ENCODE data around the gene CACNA1A.
"Not testable (repeated sequence)": the region's sequence is repeated elsewhere in the genome, so short reads cannot be mapped to it uniquely, and the experiment has no call there.

Gene CACNA1A

DNA sequence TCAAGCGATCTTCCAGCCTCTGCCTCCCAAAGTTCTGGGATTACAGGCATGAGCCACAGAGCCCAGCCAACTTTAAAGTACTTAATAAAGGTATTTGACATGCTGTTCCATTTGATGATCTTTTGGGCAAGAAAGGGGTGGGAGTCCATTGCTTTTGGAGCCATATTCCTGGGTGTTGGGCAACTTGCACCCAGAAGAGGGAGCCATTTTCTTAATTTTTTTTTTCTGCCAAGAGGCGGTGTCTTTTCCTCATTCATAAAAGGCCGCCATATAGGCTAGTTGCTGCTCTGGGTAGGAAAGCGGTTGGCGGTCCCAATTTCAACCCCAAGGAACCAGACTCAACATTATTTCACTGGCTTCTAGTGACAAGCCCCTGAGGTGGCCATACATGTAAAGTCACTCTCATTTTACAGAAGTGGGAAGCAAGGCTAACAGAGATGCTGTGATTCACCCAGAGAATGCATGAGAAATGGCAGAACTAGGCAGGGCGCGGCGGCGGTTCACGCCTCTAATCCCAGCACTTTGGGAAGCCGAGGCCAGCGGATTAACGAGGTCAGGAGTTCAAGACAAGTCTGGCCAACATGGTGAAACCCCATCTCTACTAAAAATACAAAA lies 139.6 kb downstream of the CACNA1A start:
- DNase-seq: no peak

DNA sequence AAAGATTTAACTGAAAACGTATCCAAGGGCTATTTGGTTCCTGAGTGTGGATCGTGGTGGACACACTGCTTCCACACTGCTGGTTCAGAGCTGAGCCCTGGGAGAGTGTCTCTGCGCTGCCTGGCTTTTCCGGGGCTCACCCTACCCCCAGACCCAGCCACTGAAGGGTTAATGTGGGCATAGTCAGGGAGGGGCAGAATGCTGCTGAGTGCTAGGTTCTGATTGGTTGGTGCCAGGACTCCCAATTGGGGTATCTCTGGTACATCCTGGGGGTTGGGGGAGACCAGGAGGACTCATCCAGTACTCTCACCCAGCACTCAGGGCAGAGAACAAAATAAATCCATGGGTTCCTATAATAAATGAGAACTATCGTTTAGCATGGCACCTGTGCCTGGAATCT lies 142.3 kb downstream of the CACNA1A start:
- no peak for DNase-seq

DNA sequence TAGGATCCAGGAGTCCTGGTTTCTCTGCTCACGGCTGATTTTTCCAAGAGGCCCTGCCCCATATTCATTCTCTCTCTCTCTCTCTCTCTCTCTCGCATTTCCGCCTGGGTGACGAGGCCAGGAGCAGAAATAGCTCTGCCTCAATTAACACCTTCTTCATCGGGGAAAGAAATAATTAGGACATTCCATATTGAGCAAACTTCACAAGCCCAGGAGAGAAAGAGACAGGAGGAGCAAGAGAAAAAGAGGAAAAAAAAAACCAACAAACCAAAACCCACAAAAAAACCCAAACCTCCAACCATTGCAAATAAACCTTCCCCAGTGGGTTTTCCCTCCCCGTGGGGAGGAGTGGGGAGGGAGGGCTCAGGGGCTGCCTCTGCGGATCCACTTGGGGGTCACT lies 143.0 kb downstream of the CACNA1A start:
- peak in 2 of 56 donors; percentile 11 to 16 for DNase-seq

DNA sequence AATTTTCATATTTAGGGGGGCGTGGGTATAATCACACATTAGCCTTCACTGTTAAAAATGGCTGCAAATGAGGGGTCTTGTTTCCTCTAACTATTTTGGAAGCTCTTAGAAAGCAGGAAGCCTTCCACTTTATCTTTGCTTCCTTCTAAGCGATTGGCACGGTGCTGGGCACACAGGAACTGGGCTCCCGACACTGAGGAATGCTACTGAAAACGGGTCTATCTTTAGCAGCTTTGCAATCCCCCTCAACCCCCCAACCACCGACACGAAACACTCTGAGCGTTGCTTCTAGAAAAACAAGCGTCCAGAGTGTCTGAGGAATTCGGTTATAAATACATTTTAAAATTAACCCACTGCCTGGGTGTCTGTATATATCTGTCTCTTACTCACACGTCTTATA lies 143.6 kb downstream of the CACNA1A start:
- no peak for DNase-seq

DNA sequence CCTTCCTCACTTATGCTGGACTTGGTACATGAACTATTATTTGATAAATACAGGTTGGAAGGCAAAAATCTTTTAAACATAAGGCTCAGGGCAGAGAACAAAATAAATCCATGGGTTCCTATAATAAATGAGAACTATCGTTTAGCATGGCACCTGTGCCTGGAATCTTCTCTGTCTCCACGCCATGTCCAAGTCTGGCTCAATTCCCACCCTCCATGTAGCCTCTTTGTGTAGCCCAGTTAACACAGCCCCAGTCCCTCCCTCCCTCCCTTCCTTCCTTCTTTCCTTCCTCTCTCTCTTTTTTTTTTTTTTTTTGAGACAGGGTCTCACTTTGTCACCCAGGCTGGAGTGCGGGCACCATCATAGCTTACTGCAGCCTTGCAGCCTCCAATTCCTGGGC lies 144.6 kb downstream of the CACNA1A start:
- not testable (repeated sequence) for DNase-seq

DNA sequence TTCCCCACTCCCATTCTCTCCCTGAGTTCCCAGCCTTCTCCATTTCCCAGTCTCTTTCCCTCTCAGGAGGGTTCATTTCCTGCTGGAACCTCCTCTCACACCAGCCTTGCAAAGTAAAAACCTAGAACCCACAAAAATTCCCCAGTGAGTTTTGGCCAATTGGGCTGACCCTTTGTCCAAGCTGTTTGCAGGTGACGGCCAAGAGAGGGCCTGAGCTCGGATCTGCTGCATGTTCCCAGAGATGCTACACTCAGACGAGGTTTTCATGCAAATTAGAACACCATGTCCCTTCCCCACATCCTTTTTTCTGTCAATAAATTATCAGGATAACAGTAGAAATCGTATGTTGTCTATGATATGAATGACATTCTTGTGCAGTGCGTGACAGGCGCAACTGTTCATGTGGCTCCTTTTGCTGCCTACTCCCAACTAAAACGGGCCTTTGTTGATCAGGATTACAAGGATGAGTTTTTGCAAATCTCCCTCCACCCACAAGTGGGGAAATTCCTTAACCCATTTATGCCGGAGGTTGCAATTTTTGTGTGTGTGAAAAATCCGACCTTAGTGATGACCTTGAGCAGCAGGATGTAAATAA lies 149.5 kb downstream of the CACNA1A start:
- DNase-seq: no peak

DNA sequence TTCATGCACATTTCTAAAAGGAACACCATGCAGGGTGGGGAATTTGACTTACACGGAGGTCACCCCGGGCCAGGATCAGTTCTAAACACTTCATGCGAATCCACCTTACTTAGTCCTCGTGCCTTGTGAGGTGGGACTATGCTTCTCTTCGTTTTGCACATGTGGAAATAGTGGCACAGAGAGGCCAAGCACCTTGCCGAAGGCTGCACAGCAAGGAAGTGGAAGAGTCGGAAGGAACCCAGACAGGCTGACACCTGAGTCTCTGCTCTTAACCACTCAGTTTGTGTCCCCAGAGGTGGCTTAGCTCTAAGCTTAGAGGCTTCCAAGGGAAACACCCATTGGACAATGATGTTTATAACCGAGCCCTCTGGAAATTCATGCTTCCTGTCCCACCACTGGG lies 150.1 kb downstream of the CACNA1A start:
- DNase-seq: no peak

DNA sequence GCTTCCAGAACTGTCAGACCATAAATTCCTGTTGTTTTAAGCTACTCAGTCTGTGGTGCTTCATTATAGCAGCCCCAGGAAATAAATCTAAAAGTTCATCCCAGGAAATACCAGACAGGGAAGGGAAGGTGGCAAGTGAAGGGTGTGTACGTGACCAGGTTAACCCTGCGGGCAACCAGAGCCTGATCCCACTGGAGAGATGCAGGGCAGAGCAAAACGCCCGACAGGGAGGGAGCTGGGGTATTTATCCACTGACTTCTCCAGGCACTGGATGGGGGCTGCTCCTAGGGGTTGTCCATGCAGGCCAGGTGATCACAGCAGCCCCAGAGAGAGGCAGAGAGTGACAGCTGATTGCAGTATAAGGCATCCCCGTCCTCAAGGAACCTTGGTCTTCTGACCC lies 150.9 kb downstream of the CACNA1A start:
- no peak for DNase-seq

DNA sequence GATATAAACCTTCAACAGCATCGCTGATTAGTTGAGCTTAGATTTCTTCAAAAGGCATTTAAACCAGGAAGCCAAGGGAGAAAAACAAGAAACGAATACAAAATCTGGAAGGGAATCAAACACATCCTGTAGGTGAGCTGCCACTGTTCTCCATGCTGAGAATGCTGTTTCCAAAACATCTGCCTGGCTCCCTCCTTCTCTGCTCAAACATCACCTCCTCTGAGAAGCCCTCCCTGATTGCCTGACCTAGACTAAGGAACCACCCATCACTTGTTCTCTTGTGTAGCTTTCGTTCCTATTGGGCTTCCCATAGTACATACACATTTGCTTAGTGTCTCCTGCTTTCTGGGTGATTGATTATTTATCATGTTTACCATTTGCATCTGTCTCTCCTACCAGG lies 152.7 kb downstream of the CACNA1A start:
- DNase-seq: no peak

DNA sequence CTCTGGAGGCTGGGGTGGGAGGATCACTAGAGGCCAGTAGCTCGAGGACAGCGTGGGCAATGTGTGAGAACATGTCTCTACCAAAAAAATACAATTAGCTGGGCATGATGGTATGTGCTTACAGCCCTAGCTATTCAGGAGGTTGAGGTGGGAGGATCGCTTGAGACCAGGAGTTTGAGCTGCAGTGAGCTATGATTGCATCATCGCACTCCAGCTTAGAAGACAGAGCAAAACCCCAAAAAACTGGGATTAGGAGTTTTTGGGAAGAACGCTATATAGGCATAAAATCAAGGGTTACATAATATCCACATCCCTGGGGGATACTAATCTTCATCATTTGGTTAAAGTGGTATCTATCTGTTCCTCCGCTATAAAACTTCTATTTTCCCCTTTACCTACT lies 155.5 kb downstream of the CACNA1A start:
- no peak for DNase-seq

DNA sequence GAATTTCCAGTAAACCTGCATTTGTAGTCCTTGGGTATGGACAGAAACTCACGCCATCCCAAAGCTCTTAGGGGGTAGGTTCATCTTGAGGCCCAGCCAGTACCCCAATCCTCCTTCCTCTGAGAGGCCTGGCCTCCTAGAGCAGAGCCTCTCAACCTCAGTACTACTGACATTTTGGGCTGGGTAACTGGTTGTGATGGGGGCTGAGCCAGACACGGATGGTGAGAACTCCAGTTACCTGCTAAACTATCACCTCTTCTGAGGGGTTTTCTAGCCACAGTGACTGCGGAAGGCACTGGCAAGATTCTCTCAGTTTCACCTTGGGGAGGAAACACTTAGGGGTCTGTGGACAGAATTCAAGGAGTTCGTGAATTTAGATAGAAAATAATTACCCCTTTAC lies 156.2 kb downstream of the CACNA1A start:
- DNase-seq: no peak

DNA sequence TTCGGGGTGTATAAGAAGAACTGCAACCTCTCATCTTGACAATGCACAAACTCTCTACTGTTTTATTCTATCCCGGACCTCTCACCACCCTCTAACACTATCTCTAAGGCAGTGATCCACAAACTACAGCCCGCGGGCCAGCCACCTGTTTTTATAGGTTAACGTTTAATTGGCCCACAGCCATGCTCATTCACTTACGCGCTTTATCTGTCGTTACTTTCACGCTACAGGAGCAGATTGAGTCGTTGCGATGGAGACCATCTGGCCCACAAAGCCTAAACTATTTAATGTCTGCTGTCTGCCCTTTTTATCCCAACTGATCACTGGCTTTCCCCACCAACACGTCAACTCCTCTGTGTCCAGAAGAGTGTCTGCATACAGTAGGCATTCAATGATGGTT lies 158.9 kb downstream of the CACNA1A start:
- no peak for DNase-seq

DNA sequence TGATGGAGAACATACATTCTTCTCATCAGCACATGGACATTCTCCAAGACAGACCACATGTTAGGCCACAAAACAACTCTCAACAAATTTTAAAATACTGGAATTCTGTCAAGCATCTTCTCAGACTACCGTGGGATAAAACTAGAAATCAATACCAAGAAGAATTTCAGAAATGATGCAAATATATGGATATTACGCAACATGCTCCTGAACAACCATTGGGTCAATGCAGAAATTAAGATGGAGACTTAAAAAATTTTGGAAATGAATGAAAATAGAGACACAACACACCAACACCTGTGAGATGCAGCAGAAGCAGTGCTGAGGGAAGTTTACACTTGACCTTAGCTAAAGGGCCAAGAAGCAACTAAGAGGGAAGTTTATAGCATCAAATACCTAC lies 162.8 kb downstream of the CACNA1A start:
- DNase-seq: no peak

DNA sequence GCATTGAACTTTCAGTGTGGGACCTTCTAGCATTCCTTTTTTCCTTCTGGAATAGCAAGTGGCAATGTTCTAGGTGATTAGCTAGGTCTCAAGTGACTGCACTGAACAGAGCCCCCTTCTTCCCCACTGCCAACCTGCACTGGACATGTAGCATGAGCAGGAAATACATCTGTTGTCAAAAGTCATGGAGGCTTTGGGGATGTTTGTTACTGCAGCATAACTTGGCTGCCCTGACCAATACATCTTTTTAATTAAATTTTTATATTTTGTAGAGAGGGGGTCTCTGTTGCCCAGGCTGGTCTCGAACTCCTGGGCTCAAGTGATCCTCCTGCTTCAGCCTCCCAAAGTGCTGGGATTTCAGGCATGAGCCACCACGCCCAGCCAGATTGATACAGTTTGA lies 163.6 kb downstream of the CACNA1A start:
- DNase-seq: no peak

DNA sequence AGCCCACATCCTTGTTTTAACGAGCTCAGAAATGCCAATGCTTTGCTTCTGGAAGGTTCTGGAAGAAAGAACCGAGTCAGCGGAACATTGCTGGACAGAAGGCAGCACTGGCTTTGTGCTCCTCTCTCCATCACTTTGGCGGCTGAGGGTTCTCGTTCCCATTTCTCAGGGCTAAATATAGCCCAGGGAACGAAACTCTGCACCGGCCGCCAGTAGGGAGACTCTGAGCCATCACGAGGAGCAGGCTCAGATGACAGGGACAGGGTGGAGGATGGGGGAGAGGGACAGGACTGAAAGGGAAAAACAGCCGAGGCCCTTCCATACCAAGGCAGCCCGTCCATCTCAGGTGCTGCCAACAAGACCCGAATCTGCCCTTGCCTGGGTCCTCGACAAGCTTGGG lies 166.4 kb downstream of the CACNA1A start:
- peak in 21 of 56 donors; percentile 1 to 56 (median 14) for DNase-seq

DNA sequence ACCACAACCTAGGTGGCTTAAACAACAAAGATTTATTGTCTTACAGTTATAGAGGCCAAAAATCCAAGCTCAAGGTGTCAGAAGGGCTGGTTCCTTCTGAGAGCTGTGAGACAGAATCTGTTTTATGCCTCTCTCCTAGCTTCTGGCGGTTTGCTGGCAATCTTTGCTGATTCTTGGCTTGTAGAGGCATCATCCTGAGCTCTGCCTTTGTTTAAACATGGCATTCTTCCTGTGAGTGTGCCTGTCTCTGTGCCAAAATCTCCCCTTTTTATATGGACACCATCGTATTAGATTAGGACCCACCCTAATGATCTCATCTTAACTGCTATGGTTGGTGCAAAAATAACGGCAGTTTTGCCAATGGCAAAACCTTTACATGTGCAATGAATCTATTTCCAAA lies 169.1 kb downstream of the CACNA1A start:
- no peak for DNase-seq

DNA sequence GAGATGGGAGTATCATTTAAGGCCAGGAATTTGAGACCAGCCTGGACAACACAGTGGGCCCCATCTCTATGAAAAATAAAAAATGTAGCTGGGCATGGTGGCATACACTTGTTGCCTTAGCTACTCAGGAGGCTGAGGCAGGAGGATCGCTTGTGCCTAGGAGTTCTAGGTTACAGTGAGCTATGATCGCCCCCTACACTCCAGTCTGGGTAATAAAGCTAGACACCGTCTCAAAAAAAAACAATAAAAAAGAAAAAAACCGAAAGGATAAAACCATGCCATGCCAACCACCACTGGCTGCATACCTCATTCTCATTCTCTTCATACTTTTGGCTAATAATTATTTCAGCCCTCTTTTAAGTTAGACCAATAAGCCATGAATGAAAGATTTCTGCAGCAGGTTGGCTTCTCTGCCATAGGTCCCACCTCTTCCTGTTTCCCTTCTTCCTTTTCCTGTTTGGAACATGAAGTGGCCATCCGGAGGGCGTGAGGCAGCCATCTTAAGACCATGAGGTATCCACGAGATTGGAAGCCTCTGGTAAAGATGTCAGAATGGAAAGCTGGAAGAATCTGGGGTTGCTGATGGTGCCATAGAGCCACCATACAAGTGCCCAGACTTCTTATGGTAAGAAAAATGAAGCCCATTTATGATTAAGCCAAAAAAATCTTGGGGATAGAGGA lies 171.3 kb downstream of the CACNA1A start:
- DNase-seq: no peak

DNA sequence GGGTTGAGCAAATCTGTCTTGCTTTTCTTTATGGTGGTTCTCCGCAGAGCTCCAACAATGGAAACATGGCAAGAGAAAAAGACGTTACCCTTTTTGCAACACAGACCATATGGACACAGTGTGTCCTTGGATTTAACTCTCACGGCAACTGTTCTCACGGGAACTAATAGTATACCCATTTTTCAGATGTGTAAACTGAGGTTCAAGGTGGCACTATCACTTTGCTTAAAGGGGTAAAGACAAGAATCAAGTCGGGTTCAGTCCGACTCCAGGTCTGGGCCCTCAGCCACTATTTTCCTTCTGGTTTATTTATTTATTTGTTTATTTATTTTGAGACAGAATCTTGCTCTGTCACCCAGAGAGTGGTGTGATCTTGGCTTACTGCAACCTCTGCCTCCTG lies 176.0 kb downstream of the CACNA1A start:
- DNase-seq: no peak

DNA sequence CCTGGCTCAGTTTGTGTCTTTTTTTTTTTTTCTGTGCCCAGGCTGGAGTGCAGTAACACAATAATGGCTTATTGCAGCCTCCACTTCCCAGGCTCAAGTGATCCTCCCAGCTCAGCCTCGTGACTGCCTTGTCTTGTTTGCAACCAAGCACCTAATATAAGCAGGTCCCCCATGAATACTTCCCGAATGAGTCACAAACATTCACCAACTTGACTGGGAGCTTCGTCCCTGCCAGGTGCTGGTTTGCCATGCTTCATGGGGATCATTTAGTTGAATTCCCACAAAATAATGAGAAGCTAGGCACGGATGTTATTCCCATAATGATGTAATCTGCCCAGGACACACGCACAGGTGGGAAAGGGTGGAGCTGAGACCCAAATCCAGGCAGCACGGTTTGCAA lies 176.5 kb downstream of the CACNA1A start:
- no peak for DNase-seq

DNA sequence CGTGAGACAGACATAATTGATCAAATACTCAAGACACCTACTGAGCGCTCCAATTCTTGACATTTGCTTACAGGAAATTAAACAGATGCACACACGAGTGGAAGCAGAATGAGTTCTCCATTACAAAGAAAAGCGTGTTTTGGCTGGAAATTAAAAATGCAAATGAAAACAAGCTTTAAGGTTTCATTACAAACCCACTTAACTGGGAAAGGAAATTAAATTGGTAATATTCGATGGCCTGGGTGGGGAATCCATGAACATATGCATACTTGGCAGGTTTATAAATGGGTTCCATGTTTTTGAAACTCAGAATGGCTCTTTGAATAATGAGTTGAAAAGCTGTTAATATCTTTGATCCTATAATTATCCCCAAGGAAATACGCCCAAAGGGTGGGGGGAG lies 178.0 kb downstream of the CACNA1A start:
- DNase-seq: no peak

DNA sequence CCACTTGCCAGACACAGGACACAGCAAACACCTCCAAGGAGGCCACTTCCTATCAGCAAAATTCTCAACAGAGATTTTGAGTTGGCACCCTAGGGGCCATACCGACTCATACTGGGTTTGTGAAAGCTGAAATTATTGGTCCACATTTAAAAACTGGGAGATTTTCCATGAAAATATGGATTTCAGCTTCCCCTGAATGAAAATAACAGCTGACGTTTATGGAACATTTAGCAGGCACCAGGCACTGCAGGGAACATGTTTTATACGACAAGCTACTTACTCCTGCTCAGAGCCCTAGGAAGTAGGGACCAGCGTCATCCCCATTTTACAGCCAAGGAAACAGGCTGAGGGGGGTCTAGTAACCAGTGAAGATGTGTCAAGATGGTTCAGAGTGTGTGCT lies 186.8 kb downstream of the CACNA1A start:
- DNase-seq: no peak

DNA sequence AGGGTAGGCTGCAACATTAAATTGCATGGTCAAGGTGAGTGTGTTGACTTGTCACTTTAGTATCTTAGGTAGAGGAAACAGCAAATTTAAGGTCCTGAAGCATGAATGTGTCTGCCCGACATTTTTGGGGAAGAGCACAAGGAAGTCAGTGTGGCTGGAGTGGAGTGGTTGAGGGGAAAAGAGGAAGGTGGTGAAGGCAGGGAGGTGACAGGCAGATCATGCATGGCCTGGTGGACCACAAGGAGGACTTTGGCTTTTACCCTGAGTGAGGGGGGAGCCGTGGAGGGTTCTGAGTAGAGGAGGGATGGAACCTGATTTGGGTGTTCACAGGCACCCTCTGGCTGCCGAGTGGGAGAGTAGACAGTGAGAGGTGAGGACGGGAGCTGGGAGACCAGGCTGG lies 188.1 kb downstream of the CACNA1A start:
- no peak for DNase-seq

DNA sequence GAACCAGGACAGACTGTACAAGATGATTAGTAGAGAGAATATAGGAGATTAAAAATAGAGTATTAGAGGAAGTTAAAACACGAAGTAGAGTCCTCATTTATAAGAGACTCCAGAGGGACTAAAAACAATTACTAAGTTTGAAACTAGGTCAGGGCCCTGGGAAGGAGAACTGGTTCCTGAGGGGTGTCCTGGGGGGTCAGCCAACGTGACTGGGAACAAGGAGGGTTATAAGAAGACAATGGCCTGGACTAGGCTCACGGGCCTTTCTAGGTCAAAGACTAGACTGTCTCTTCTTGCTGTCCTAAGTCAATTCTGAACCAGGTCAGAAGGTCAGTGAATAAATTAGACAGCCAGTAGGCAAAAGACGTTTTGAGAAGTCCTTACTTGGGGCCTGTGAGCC lies 190.8 kb downstream of the CACNA1A start:
- peak in 7 of 56 donors; percentile 5 to 41 (median 12) for DNase-seq
